ENCODE measurements around the gene DUOX1. TPM values are rescaled to one million over a fixed set of nuclear protein-coding genes. Genes with fewer than 3 reads are reported as not detected.

DUOX1 gene
- total and polyA plus RNA-seq, 2 of the 13 experiments (the other 11 are each of a cell fraction or from before 2014, with no cell fraction given), result 0.03 TPM; not detected in 1

GRCh38 chr15:45118131-45118588, 11.6 kb upstream of the DUOX1 start (continued):
- TF ChIP-seq, protein P1, sequence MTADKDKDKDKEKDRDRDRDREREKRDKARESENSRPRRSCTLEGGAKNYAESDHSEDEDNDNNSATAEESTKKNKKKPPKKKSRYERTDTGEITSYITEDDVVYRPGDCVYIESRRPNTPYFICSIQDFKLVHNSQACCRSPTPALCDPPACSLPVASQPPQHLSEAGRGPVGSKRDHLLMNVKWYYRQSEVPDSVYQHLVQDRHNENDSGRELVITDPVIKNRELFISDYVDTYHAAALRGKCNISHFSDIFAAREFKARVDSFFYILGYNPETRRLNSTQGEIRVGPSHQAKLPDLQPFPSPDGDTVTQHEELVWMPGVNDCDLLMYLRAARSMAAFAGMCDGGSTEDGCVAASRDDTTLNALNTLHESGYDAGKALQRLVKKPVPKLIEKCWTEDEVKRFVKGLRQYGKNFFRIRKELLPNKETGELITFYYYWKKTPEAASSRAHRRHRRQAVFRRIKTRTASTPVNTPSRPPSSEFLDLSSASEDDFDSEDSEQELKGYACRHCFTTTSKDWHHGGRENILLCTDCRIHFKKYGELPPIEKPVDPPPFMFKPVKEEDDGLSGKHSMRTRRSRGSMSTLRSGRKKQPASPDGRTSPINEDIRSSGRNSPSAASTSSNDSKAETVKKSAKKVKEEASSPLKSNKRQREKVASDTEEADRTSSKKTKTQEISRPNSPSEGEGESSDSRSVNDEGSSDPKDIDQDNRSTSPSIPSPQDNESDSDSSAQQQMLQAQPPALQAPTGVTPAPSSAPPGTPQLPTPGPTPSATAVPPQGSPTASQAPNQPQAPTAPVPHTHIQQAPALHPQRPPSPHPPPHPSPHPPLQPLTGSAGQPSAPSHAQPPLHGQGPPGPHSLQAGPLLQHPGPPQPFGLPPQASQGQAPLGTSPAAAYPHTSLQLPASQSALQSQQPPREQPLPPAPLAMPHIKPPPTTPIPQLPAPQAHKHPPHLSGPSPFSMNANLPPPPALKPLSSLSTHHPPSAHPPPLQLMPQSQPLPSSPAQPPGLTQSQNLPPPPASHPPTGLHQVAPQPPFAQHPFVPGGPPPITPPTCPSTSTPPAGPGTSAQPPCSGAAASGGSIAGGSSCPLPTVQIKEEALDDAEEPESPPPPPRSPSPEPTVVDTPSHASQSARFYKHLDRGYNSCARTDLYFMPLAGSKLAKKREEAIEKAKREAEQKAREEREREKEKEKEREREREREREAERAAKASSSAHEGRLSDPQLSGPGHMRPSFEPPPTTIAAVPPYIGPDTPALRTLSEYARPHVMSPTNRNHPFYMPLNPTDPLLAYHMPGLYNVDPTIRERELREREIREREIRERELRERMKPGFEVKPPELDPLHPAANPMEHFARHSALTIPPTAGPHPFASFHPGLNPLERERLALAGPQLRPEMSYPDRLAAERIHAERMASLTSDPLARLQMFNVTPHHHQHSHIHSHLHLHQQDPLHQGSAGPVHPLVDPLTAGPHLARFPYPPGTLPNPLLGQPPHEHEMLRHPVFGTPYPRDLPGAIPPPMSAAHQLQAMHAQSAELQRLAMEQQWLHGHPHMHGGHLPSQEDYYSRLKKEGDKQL (CRISPR knock-in tag; IDR thresholded peaks at IDR 0.05; ENCODE audit: low read depth), result no peak
- TF ChIP-seq KDM5B (CRISPR knock-in tag; IDR thresholded peaks at IDR 0.05; ENCODE audit: borderline replicate concordance), result no peak
- no peak for TF ChIP-seq MBD4 (IDR thresholded peaks at IDR 0.05; ENCODE audit: borderline replicate concordance, low read length)
- no peak for TF ChIP-seq SP1 (IDR thresholded peaks at IDR 0.05)
- TF ChIP-seq SP1 (CRISPR knock-in tag; IDR thresholded peaks at IDR 0.05), result no peak
- TF ChIP-seq PITX1 (CRISPR knock-in tag; IDR thresholded peaks at IDR 0.05), result peak; percentile 58; the same call in 1 of the 2 replicates
- no peak for TF ChIP-seq ZC3H4 (CRISPR knock-in tag; IDR thresholded peaks at IDR 0.05; ENCODE audit: borderline replicate concordance)
- no peak for TF ChIP-seq REPIN1 (CRISPR knock-in tag; IDR thresholded peaks at IDR 0.05; ENCODE audit: borderline replicate concordance, low read depth)
- TF ChIP-seq PCBP2 (optimal IDR thresholded peaks at IDR 0.05; ENCODE audit: low read depth, low read length, poor library complexity, severe bottlenecking), result no peak
- peak; percentile 52; the same call in 1 of the 2 replicates for TF ChIP-seq ZNF574 (CRISPR knock-in tag; IDR thresholded peaks at IDR 0.05)
- no peak for TF ChIP-seq ZNF24 (IDR thresholded peaks at IDR 0.05)
- TF ChIP-seq CHCHD3 (CRISPR knock-in tag; IDR thresholded peaks at IDR 0.05), result no peak
- TF ChIP-seq, protein P2, sequence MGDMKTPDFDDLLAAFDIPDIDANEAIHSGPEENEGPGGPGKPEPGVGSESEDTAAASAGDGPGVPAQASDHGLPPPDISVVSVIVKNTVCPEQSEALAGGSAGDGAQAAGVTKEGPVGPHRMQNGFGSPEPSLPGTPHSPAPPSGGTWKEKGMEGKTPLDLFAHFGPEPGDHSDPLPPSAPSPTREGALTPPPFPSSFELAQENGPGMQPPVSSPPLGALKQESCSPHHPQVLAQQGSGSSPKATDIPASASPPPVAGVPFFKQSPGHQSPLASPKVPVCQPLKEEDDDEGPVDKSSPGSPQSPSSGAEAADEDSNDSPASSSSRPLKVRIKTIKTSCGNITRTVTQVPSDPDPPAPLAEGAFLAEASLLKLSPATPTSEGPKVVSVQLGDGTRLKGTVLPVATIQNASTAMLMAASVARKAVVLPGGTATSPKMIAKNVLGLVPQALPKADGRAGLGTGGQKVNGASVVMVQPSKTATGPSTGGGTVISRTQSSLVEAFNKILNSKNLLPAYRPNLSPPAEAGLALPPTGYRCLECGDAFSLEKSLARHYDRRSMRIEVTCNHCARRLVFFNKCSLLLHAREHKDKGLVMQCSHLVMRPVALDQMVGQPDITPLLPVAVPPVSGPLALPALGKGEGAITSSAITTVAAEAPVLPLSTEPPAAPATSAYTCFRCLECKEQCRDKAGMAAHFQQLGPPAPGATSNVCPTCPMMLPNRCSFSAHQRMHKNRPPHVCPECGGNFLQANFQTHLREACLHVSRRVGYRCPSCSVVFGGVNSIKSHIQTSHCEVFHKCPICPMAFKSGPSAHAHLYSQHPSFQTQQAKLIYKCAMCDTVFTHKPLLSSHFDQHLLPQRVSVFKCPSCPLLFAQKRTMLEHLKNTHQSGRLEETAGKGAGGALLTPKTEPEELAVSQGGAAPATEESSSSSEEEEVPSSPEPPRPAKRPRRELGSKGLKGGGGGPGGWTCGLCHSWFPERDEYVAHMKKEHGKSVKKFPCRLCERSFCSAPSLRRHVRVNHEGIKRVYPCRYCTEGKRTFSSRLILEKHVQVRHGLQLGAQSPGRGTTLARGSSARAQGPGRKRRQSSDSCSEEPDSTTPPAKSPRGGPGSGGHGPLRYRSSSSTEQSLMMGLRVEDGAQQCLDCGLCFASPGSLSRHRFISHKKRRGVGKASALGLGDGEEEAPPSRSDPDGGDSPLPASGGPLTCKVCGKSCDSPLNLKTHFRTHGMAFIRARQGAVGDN (CRISPR knock-in tag; IDR thresholded peaks at IDR 0.05), result peak; percentile 63
- peak; percentile 67; the same call in 1 of the 2 replicates for TF ChIP-seq ZNF124 (CRISPR knock-in tag; IDR thresholded peaks at IDR 0.05)
- TF ChIP-seq ZNF616 (CRISPR knock-in tag; IDR thresholded peaks at IDR 0.05; ENCODE audit: low read depth), result no peak
- no peak for TF ChIP-seq SMYD3 (CRISPR knock-in tag; IDR thresholded peaks at IDR 0.05)
- TF ChIP-seq HNRNPL (IDR thresholded peaks at IDR 0.05; ENCODE audit: low read depth, low read length), result no peak
- no peak for TF ChIP-seq TCF7 (IDR thresholded peaks at IDR 0.05; ENCODE audit: low read depth)
